ENCODE measurements around the gene IDH2.
"Not testable (repeated sequence)": the region's sequence is repeated elsewhere in the genome, so short reads cannot be mapped to it uniquely, and the experiment has no call there.

Gene IDH2

GRCh38 chr15:90114451-90114901, 12.2 kb upstream of the IDH2 start:
- no peak for DNase-seq (ENCODE audit: low spot score)

DNA sequence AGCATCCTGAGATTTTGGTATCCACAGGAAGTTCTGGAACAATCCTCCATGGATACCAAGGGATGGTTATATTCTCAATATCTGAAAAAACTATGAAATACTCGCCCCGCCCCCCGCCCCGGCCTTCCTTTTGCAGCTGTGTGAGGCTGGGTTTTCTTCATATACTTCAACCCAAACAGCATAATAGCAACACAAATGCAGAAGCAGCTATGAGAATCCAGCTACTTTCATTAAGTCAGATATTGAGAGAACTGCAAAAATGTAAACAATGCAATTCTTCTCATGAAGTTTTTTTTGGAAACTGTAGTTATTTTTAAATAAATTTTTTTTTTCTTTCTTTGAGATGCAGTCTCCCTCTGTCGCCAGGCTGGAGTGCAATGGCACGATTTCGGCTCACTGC, 10.9 kb upstream of the IDH2 start:
- no peak for DNase-seq (ENCODE audit: low spot score)

- DNase-seq (ENCODE audit: low spot score) = not testable (repeated sequence)
Measured at GRCh38 chr15:90109163-90109751, 7.0 kb upstream of the IDH2 start.

DNA sequence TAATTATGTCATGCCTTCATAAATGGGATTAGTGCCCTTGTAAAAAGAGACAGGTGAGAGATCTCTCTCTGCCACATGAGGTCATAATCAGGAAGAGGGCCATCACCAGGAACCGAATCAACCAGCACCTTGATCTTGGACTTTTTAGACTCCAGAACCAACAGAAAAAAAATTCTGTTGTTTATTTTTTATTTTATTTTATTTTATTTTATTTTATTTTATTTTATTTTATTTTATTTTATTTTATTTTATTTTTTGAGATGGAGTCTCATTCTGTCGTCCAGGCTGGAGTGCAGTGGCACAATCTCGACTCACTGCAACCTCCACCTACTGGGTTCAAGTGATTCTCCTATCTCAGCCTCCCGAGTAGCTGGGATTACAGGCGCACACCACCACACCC, 5.8 kb upstream of the IDH2 start:
- DNase-seq (ENCODE audit: low spot score) = not testable (repeated sequence)

DNA sequence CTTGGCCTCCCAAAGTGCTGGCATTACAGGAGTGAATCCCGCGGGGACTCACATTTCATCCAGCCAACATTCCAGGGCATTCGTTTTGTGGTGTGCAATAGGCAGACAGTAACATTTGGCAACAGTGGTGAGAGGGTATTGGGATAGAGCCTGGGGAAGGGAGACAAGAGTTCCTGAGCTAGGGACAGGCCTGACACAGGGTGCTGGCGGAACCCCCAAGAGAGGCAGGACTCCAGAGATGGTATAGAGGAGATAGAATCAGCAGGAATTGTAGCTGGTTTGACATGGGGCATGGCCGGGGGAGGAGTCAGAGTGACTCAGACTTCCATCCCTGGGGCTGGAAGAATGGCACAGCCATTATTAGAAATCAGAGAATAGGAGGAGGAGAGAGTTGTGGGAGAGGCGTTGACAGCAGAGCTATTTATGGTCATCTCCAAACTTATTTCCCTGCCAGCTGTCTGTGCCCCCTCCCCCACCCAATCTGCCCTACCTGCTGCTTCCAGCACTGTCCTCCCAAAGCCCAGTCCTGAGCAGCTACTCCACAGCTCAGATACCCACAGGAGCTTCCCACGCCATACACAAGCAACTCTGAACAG, 4.4 kb upstream of the IDH2 start:
- no peak for DNase-seq (ENCODE audit: low spot score)

- no peak for DNase-seq (ENCODE audit: low spot score)
Measured at GRCh38 chr15:90105521-90105920, 3.3 kb upstream of the IDH2 start.

GRCh38 chr15:90104551-90104950, 2.3 kb upstream of the IDH2 start:
- no peak for DNase-seq (ENCODE audit: low spot score)

DNA sequence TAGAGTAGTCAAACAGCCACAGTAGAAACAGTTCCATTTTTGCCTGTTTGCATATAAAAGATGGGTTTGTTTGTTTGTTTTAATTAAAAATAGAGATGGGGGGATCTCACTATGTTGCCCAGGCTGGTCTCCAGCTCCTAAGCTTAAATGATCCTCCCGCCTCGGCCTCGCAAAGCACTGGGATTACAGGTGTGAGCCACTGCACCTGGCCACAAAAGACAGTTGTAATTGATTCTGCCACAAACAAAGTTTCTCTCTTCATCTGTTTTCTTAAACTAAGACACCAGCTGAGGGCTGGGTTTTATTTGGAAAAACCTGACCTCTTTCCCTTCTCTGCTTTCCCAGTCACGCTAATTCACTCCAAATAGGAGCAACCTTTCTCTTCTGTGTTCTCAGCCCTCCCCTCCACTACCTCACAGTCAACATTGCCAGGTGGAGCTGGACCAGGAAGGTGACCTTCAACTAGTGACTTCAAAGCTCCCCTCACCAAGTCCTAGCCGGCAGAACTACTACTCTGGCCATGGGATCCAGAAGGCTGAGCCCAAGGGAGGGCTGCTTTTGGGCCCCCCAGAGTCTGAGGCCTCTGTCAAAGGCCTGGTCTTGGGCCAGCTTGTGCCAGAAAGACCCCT, 1.5 kb upstream of the IDH2 start:
- no peak for DNase-seq (ENCODE audit: low spot score)

DNA sequence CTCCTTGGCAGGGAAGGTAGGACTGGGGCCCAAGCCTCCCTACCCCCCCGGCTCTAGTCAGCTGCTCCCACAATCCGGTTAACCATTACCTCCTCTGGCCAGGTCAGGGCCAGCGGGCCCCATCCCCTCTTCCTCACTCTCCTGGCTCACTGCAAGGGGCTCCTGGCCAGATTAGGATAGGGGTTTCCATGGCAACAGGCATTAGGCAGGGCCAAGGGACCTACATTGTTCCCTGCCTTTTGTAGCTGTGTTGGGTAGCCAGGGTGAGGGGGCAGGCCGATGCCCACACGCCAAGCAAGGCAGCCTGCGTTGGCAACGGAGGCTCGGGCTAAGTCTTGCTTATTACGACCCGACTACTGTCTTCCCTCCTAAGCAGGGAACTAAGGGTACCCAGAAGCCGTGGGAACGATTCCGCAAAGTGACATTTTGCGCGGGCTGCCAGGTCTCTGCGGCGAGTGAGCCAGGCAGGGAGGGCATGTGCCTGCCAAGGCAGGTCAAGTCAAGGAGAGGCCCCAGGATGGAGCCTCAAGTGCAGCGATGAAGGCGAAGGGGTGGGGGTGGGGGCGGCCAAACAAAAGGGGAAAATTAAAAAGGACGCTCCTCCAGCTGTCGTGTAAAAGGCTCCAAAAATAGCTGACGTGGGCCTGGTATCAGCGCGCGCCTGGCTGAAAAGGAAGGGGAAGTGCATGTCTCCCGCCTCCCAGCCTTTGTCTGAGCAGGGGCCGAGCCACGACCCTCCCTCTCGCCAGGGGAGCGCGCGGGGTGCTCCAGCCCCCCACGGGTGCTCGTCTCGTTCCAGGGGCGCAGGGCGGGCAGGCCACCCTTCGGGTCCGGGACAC, 919 bp downstream of the IDH2 start:
- peak; percentile 87 for DNase-seq (ENCODE audit: low spot score)

DNA sequence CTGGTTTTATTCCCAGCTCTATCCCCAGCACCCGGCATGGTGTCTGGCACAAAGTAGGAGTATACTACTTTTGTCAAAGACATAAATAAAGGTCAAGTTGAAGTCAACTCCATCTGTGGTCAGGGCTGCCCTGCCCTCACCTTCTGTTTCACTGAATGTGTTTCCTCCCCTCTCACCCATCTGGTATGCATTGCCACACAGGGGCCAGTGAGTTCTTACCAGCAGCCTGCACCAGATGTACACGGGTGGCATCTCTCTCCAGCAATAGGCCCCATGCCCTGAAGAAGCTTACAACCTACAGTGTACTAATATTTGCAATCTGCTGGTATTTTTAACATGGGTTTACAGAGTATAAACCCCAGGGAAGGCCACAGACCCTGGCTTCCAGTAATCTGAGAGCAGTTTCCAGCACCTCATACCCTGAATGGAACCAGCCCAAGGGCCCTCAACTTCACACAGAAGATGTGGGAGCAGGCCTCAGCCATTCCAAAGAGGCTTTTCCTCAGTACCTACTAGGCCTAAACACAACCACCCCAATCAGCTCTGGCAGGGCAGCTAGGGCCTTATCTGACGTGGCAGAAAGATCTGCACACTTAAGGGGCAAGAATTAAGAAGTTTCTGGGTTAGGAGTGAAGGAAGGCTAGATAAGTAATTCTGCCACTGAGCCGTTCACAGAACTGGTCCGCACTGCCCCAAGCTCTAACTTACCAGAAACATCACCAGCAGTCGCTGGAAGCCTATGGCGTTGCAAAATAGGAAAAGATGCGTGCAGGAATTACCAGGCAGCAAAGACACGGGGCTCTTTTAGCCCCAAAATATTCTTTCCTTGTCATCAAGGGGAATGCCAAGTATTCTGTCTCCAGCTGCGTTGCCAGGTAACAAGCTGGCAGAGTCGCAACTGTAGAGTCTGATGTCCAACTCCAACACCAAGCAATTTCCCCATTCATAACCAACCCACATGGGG, 2.1 kb downstream of the IDH2 start:
- DNase-seq (ENCODE audit: low spot score) = peak; percentile 80

GRCh38 chr15:90099072-90099867, 3.0 kb downstream of the IDH2 start:
- peak; percentile 2 for DNase-seq (ENCODE audit: low spot score)

DNA sequence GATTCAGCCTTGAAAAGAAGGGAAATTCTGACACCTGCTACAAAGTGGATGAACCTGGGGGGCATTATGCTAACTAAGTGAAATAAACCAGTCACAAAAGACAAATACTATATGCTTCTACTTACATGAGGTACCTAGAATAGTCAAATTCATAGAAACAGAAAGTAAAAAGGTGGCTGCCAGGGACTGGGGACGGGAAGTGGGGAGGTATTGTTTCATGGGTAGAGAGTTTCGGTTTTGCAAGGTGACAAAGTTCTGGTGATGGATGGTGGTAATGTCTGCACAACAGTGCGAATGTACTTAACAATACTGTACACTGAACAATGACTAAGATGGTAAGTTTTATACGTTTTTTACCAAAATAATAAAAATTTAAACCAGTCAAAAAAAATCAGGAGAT, 4.8 kb downstream of the IDH2 start:
- DNase-seq (ENCODE audit: low spot score) = peak; percentile 2

DNA sequence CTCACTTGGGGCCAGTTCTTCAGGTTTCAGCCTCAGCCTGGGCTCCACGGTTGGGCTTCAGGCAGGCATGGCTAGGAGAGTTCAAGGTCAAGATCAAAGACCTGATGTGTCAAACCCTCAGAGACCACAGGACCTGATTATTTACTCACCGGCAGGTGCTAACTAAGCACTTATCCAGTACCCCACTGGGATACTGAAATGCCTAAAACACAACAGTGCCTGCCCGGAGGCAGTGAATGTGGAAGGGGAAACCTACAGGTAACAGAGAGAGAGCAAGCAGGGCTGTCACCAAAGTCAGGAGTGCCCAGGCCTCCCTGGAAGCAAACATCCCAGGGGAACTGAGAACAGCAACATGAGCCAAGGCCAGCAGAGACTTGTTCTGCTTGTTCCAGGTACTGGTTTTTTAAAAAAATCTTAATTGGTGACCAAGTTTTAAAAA, 6.7 kb downstream of the IDH2 start:
- DNase-seq (ENCODE audit: low spot score) = no peak

- no peak for DNase-seq (ENCODE audit: low spot score)
Measured at GRCh38 chr15:90091156-90091931, 10.9 kb downstream of the IDH2 start.

DNA sequence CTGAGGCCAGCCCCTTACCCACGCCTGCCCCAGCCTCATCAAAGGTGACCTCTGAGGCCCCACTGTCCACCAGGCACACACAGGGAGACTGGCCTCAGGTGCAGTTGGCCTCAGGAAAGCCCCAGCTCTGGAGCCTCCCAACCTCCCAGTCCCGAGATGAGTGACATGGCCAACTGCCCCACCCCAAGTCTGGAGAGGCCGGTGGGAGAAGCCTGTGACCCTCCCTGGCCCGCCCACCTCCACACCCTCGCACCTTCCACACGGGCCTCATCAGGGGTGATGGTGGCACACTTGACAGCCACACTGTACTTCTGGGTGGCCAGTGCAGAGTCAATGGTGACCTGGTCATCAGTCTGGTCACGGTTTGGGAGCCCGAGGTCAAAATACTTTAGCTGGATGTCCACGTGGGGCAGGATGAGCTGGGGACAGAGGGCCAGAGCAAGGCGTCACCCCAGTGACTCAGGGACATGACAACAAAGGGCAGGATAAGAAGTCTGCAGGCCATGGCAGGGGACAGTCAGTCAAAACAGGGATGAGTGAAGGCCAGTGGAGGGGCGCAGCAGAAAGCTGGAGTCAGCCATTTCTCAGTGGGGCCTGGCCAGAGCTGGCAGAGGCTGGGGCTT, 11.9 kb downstream of the IDH2 start:
- no peak for DNase-seq (ENCODE audit: low spot score)

GRCh38 chr15:90087454-90088154, 14.7 kb downstream of the IDH2 start:
- peak; percentile 37 for DNase-seq (ENCODE audit: low spot score)

DNA sequence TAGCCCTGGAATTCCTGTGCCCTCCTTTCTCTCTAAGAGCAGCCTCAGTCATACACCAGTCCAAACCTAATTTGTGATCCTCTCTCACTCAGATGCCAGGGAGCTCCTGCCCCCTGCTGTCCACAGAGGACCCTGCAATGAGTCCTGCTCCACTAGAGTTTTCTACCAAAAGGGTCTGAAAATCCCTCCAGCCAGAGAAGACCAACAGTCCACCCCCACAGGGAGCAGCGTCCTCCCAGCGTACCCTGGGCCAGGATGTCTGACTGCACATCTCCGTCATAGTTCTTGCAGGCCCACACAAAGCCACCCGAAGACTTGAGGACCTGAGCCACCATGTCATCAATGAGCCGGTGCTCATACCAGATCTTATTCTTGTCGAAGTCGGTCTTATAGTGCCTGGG, 15.4 kb downstream of the IDH2 start:
- peak; percentile 42 for DNase-seq (ENCODE audit: low spot score)

GRCh38 chr15:90085565-90085964, 16.7 kb downstream of the IDH2 start:
- DNase-seq (ENCODE audit: low spot score) = no peak
